Body of pancreas (tissue), 4 donors: ENCODE data around the gene CORO1C. TPM values are rescaled to one million over a fixed set of nuclear protein-coding genes. Genes with fewer than 3 reads are reported as not detected.
A peak's percentile ranks its signal among the peaks of the same experiment; 100 is the strongest.
"Not testable (repeated sequence)": the region's sequence is repeated elsewhere in the genome, so short reads cannot be mapped to it uniquely, and the experiment has no call there.

Source experiments
- ATAC-seq: fragments of 150-250 bp; one replicate; pipeline ENCODE4 v1.9.1; 2016
- DNase-seq, 4 donors: peaks; one replicate each; pipeline ENCODE4 v3.0.0-alpha.2; 2019
- H3K27ac ChIP-seq, 4 donors: fragments of 200-600 bp; sonication (generic); 1 replicate in 3 of 4; 2 replicates in 1 of 4; pipeline versions ENCODE4 v1.5.1 to v1.6.1; 2016 to 2019; ENCODE audit warnings: mild to moderate bottlenecking in 1 of 4, mixed read lengths in 1 of 4, moderate library complexity in 1 of 4
- H3K27me3 ChIP-seq, 2 donors: fragments of 200-600 bp; sonication (generic); one replicate each; pipeline ENCODE4 v1.6.0; 2016; ENCODE audit warnings: mild to moderate bottlenecking in 1 of 2
- H3K36me3 ChIP-seq, 2 donors: fragments of 200-600 bp; sonication (generic); replicated peaks in 1 of 2; 2 replicates each; pipeline ENCODE4 v1.5.1; 2016; ENCODE audit warnings: low read depth in 2 of 2; ENCODE audit not compliant: insufficient read depth in 1 of 2
- H3K4me1 ChIP-seq: fragments of 200-600 bp; sonication (generic); one replicate; pipeline ENCODE4 v1.6.0; 2016
- H3K4me3 ChIP-seq, 2 donors: fragments of 200-600 bp; sonication (generic); 1 replicate in 1 of 2; 2 replicates in 1 of 2; pipeline ENCODE4 v1.5.1; 2016 to 2019
- H3K9me3 ChIP-seq, 3 donors: fragments of 200-600 bp; sonication (generic); 1 replicate in 2 of 3; 2 replicates in 1 of 3; pipeline ENCODE4 v1.5.1; 2016
- POLR2A ChIP-seq, 3 donors: fragments of 450-650 bp; IDR thresholded peaks; one replicate each; pipeline ENCODE4 v1.6.1; 2016; ENCODE audit warnings: antibody characterized with exemption in 3 of 3, mild to moderate bottlenecking in 2 of 3
- WGBS, 2 donors: methylation state at CpG; one replicate each; pipeline ENCODE4 v1.1.5; 2017; 5-methylcytosine and 5-hydroxymethylcytosine counted together
- intact Hi-C: fragments of 100-400 bp; cut with DNase I; formaldehyde crosslinking; loops from one replicate; pipeline ENCODE4 v1.15.1; 2023
- total RNA-seq, 2 donors: library from RNA; depleted of rRNA; stranded (reverse); fragments of >200 nt; gene quantifications; one replicate each; pipeline ENCODE4 v1.1.0, GENCODE V29; 2016
- TF ChIP-seq, protein P1 (sequence below), 7 experiments: fragments of 450-650 bp in 4 of 7; fragments of 200-600 bp in 3 of 7; sonication (generic) in 3 of 7; IDR thresholded peaks; one replicate each; pipeline ENCODE4 v1.5.1; 2016 to 2019; ENCODE audit warnings: antibody characterized with exemption in 7 of 7

CORO1C gene
- total RNA-seq, 2 donors from 2014 or later, result 26.7 to 27.4 TPM

DNA sequence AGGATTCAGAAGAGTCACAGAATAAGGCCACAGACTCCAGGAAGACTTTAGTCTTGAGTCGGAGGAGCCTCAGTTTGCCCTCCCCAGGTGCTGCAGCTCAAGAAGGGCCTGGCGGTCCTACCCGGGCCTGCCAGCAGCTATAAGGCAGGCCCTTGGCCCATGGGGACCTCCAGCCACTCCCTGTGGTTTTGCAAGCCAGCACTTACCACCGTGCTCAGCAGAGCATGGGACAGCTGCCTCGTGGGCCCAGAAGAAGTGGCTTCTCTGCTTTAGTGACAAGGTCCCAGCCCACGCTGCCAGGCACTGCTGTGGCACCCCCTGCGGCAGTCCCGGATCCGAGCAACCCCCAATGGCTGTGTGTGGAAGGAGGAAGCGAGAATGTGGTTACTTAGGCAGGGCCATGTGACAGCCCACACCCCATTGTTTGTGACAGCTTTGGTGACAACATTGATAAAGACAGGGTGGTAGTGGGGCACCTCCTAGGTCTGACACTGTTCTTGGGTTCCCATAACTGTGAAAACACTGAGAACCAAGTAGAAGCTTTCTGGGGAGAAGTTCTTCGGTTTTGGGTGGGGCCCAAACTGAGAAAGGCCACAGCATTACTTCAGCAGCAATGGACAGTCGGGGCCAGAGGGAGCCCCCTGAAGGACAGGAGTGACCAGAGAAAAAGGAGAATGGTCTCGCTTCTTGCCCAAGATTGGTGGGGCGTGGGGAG is 97.6 kb downstream of the CORO1C start, which contains the start of gene SELPLG:
Gene SELPLG (minus strand): TSS at position 361 of the 715 bp plus-strand sequence. CDS start 9,587 bp downstream, outside the sequence.
- Histone ChIP-seq H3K4me1 (no peaks in the 10 kb centered on the region), H3K27ac (peak within 1 kb of the TSS in 1 of 4 donors; percentile 61), H3K9me3 (no peaks in the 10 kb centered on the region), H3K4me3 (no peak within 1 kb of the TSS), H3K27me3 (no peaks in the 10 kb centered on the region), H3K36me3 (no peaks in the 10 kb centered on the region)
- peak; percentile 18 to 77 (median 28) for DNase-seq
- ATAC-seq, result peak; percentile 10
- intact Hi-C loops, result no loop called here
- TF ChIP-seq, protein P1, sequence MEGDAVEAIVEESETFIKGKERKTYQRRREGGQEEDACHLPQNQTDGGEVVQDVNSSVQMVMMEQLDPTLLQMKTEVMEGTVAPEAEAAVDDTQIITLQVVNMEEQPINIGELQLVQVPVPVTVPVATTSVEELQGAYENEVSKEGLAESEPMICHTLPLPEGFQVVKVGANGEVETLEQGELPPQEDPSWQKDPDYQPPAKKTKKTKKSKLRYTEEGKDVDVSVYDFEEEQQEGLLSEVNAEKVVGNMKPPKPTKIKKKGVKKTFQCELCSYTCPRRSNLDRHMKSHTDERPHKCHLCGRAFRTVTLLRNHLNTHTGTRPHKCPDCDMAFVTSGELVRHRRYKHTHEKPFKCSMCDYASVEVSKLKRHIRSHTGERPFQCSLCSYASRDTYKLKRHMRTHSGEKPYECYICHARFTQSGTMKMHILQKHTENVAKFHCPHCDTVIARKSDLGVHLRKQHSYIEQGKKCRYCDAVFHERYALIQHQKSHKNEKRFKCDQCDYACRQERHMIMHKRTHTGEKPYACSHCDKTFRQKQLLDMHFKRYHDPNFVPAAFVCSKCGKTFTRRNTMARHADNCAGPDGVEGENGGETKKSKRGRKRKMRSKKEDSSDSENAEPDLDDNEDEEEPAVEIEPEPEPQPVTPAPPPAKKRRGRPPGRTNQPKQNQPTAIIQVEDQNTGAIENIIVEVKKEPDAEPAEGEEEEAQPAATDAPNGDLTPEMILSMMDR (IDR thresholded peaks at IDR 0.05), result no peak
- peak in 2 of 3 donors; percentile 10 to 26 for TF ChIP-seq POLR2A (IDR thresholded peaks at IDR 0.05)
- WGBS, 2 donors, result 50 to 61% methylated on average over 11 to 14 of the region's 14 CpGs

DNA sequence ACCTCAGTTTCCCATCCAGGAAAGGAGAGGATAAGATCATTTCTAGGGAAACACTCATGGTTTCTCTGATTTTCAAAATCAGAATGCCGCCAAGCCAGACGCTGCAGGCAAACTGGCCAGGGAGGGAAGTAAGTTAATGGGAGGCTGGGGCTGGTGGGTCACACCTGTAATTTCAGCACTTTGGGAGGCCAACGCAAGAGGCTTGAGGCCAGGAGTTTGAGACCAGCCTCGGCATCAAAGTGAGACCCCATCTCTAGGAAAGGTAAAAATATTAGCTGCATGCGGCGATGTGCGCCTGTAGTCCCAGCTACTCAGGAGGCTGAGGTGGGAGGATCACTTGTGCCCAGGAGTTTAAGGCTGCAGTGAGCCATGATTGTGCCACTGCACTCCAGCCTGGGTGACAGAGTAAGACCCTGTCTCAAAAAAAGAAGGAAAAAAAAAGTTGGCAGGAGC is 98.2 kb downstream of the CORO1C start:
- H3K9me3 ChIP-seq, result no peaks in the 10 kb centered on the region
- DNase-seq, result no peak
- H3K4me3 ChIP-seq, result no peak overlapping the region
- intact Hi-C loops, result no loop called here
- WGBS, 2 donors, result 77 to 89% methylated on average over 7 of the region's 7 CpGs
- TF ChIP-seq, protein P1 (IDR thresholded peaks at IDR 0.05), result no peak
- no peak for TF ChIP-seq POLR2A (IDR thresholded peaks at IDR 0.05)
- no peaks in the 10 kb centered on the region for H3K4me1 ChIP-seq
- H3K27me3 ChIP-seq, result no peaks in the 10 kb centered on the region
- peak overlapping the region in 1 of 4 donors; percentile 61 for H3K27ac ChIP-seq
- ATAC-seq, result no peak
- H3K36me3 ChIP-seq, result no peaks in the 10 kb centered on the region

DNA sequence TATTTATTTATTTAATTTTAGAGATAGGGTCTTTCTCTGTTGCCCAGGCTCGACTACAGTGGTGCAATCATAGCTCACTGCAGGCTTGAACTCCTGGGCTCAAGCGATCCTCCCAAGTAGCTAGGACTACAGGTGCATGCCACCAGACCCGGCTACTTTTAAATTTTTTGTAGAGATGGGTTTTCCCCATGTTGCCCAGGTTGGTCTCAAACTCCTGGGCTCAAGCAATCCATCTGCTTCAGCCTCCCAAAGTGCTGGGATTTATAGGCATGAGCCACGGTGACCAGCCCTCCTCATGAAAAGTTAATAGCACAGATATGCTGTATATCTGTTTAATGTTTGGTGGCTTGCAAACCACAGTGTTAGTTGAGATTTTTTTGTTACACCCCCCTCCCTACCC is 100.1 kb downstream of the CORO1C start:
- ATAC-seq, H3K4me3 ChIP-seq, H3K27ac ChIP-seq, H3K4me1 ChIP-seq, H3K27me3 ChIP-seq, H3K36me3 ChIP-seq, H3K9me3 ChIP-seq, DNase-seq, intact Hi-C loops: not testable (repeated sequence)
- 71 to 86% methylated on average over 4 of the region's 4 CpGs for WGBS, 2 donors

- no peaks in the 10 kb centered on the region for H3K27me3 ChIP-seq
- no peak overlapping the region for H3K27ac ChIP-seq
- ATAC-seq (no peak), DNase-seq (no peak)
- TF ChIP-seq, protein P1 (IDR thresholded peaks at IDR 0.05), result no peak
- no peak for TF ChIP-seq POLR2A (IDR thresholded peaks at IDR 0.05)
- no peaks in the 10 kb centered on the region for H3K9me3 ChIP-seq
- no peaks in the 10 kb centered on the region for H3K36me3 ChIP-seq
- intact Hi-C loops, result no loop called here
- 66 to 70% methylated on average over 9 of the region's 9 CpGs for WGBS, 2 donors
- no peaks in the 10 kb centered on the region for H3K4me1 ChIP-seq
- H3K4me3 ChIP-seq, result no peak overlapping the region
These were observed 100.7 kb downstream of the CORO1C start for GRCh38 chr12:108630481-108631207.

GRCh38 chr12:108629824-108630476 is 101.4 kb downstream of the CORO1C start:
- peak in 1 of 4 donors; percentile 37 for DNase-seq
- TF ChIP-seq, protein P1 (IDR thresholded peaks at IDR 0.05), result no peak
- TF ChIP-seq POLR2A (IDR thresholded peaks at IDR 0.05), result no peak
- H3K4me1 ChIP-seq, result no peaks in the 10 kb centered on the region
- H3K27me3 ChIP-seq, result no peaks in the 10 kb centered on the region
- no peaks in the 10 kb centered on the region for H3K36me3 ChIP-seq
- ATAC-seq, result peak; percentile 25
- H3K27ac ChIP-seq, result no peak overlapping the region
- H3K4me3 ChIP-seq, result no peak overlapping the region
- 59 to 63% methylated on average over 17 of the region's 17 CpGs for WGBS, 2 donors
- intact Hi-C loops, result no loop called here
- no peaks in the 10 kb centered on the region for H3K9me3 ChIP-seq
